ENCODE results near the gene SUSD2. TPM values are rescaled to one million over a fixed set of nuclear protein-coding genes. Genes with fewer than 3 reads are reported as not detected.

Gene SUSD2
- total and polyA plus RNA-seq, 2 of the 8 experiments (the other 6 are each of a cell fraction or from before 2014, with no cell fraction given) = 2.0 to 4.8 TPM

DNA sequence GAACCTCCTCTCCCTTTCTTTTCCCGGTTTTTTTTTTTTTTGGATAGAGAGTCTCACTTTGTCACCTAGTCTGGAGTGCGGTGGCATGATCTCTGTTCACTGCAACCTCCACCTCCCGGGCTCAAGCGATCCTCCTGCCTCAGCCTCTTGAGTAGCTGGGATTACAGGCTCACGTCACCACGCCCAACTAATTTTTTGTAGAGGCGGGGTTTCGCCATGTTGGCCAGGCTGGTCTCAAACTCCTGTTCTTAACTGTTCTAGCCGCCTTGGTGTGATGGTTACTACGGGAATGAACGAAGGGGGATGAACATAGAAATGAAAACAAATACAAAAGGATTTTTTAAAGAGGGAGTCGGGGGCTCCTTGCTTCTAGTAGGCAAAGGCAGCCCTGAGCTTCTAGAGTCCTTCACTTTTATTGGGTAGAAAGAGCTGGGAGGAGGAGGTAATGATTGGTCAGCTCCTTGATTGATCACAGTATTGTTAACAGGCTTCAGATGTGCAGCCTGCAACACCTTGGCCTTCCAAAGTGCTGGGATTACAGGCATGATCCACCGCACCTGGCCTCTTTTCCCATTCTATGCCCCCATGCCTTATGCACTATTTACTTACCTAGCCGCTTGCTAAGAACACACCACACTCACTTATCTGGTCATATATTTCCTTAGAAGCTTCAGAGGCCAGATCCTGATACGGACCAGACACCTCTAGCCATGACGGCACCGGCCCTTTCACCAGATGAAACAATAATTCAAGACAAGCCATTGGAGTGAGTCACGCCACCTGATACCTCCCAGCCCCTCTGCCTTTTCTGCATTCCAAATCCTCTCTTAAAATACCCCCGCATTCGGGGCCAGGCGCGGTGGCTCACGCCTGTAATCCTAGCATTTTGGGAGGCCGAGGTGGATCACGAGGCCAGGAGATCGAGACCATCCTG, 20.7 kb downstream of the SUSD2 start:
- 97% methylated on average over 23 of the region's 26 CpGs; no CpG with 5 or more reads in 1 of the 2 experiments for WGBS, 2 experiments (ENCODE audit: extremely low coverage in 1 of 2, insufficient coverage in 1 of 2, insufficient read length in 1 of 2, insufficient replicate concordance in 2 of 2, low coverage in 1 of 2, low lambda C conversion rate in 2 of 2, missing lambda C conversion rate in 1 of 2)
- TF ChIP-seq, protein P1, sequence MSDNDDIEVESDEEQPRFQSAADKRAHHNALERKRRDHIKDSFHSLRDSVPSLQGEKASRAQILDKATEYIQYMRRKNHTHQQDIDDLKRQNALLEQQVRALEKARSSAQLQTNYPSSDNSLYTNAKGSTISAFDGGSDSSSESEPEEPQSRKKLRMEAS (IDR thresholded peaks at IDR 0.05) = no peak
- TF ChIP-seq, protein P2, sequence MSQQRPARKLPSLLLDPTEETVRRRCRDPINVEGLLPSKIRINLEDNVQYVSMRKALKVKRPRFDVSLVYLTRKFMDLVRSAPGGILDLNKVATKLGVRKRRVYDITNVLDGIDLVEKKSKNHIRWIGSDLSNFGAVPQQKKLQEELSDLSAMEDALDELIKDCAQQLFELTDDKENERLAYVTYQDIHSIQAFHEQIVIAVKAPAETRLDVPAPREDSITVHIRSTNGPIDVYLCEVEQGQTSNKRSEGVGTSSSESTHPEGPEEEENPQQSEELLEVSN (IDR thresholded peaks at IDR 0.05) = no peak
- TF ChIP-seq TAF7 (optimal IDR thresholded peaks at IDR 0.05; ENCODE audit: borderline replicate concordance, low read depth, low read length) = no peak
- TF ChIP-seq GABPA (IDR thresholded peaks at IDR 0.05; ENCODE audit: borderline replicate concordance, insufficient read depth, low read length) = no peak
- no peak for TF ChIP-seq YY1 (IDR thresholded peaks at IDR 0.05; ENCODE audit: low read depth, low read length)
- no peak for TF ChIP-seq NRF1 (IDR thresholded peaks at IDR 0.05; ENCODE audit: low read depth, low read length)
- TF ChIP-seq EP300 (IDR thresholded peaks at IDR 0.05; ENCODE audit: borderline replicate concordance in 1 of 2, low read depth in 2 of 2, low read length in 2 of 2) = no peak
- no peak for TF ChIP-seq BRCA1 (IDR thresholded peaks at IDR 0.05; ENCODE audit: low read depth, low read length)
- TF ChIP-seq SIX5 (IDR thresholded peaks at IDR 0.05; ENCODE audit: low read depth, low read length) = no peak
- no peak for TF ChIP-seq RBBP5 (IDR thresholded peaks at IDR 0.05; ENCODE audit: borderline replicate concordance, low read depth, low read length)

More for the DNA sequence above, 20.7 kb downstream of the SUSD2 start:
- Histone ChIP-seq H3K36me3 (ENCODE audit: control insufficient read depth in 2 of 4, insufficient read depth in 4 of 4, low read length in 3 of 4) (no peaks in the 10 kb centered on the region), H2BK20ac (ENCODE audit: low read length) (no peak overlapping the region), H4K91ac (replicated peaks; ENCODE audit: insufficient read length, low read length) (no peak overlapping the region), H3K4me3 (ENCODE audit: extremely low read depth in 1 of 4, insufficient read depth in 2 of 4, low read depth in 3 of 4, low read length in 4 of 4) (no peak overlapping the region), H3K23me2 (ENCODE audit: low read depth, low read length) (no peaks in the 10 kb centered on the region), H2AK5ac (ENCODE audit: low read depth, low read length) (no peak overlapping the region), H3K27ac (ENCODE audit: low read depth, low read length) (no peak overlapping the region), H2BK5ac (ENCODE audit: low read depth, low read length) (no peak overlapping the region), H3K14ac (ENCODE audit: insufficient read length) (no peak overlapping the region), H2BK15ac (ENCODE audit: low read length) (no peak overlapping the region), H2AFZ (ENCODE audit: low read length) (no peak overlapping the region), H3K79me2 (ENCODE audit: control insufficient read depth in 1 of 2, insufficient read depth in 2 of 2, low read length in 2 of 2) (no peaks in the 10 kb centered on the region), H4K20me1 (replicated peaks in 1 of 2; ENCODE audit: control insufficient read depth in 1 of 2, insufficient read depth in 2 of 2, low read length in 2 of 2) (no peaks in the 10 kb centered on the region), H3K9ac (replicated peaks in 1 of 4; ENCODE audit: extremely low read depth in 1 of 4, low read depth in 3 of 4, low read length in 3 of 4) (no peak overlapping the region), H4K8ac (ENCODE audit: extremely low read depth, insufficient read depth, low read length) (no peak overlapping the region; the same call in 1 of the 2 replicates), H4K5ac (ENCODE audit: insufficient read length, low read depth, low read length) (no peak overlapping the region), H2BK12ac (ENCODE audit: low read depth, low read length) (no peak overlapping the region), H3K9me3 (ENCODE audit: insufficient read depth in 2 of 2, low read depth in 1 of 2, low read length in 1 of 2) (peaks cover 0 to 5% of the 10 kb centered on the region in 2 experiments; a peak in 2 of 4 replicates), H3K79me1 (ENCODE audit: low read depth, low read length) (no peaks in the 10 kb centered on the region), H3K4ac (replicated peaks; ENCODE audit: insufficient read length, low read depth, low read length) (no peak overlapping the region), H3K56ac (replicated peaks; ENCODE audit: insufficient read length, low read depth, low read length) (no peak overlapping the region), H3K18ac (ENCODE audit: extremely low read depth, low read length) (no peak overlapping the region; the same call in 1 of the 2 replicates), H3K27me3 (replicated peaks in 1 of 4; ENCODE audit: control insufficient read depth in 3 of 4, extremely low read depth in 1 of 4, insufficient read depth in 3 of 4, low read length in 3 of 4) (no peaks in the 10 kb centered on the region), H3K4me1 (replicated peaks in 1 of 4; ENCODE audit: control insufficient read depth in 3 of 4, insufficient read depth in 4 of 4, low read length in 3 of 4) (no peaks in the 10 kb centered on the region), H3K4me2 (ENCODE audit: insufficient read depth in 1 of 2, low read depth in 2 of 2, low read length in 2 of 2) (no peak overlapping the region), H3K23ac (ENCODE audit: insufficient read length) (no peak overlapping the region), H2BK120ac (replicated peaks; ENCODE audit: low read depth, low read length) (no peak overlapping the region)
- ChIA-PET POLR2A (ENCODE audit: partially characterized antibody) (no interaction called here), CTCF (ENCODE audit: partially characterized antibody) (interaction anchor here (1.2 to 6.0 kb wide), 3 partner anchors 12 to 40 kb away, joined by 3 to 37 read pairs (median 4); no protein-coding TSS in a partner anchor)
- DNase-seq (ENCODE audit: low read depth in 1 of 2, low spot score in 2 of 2) (no peak), FAIRE-seq (no peak)
